ENCODE results near the gene PDGFD. TPM values are rescaled to one million over a fixed set of nuclear protein-coding genes. Genes with fewer than 3 reads are reported as not detected.

Gene PDGFD
- total RNA-seq: under 0.01 and 0.71 TPM in 2 replicates

DNA sequence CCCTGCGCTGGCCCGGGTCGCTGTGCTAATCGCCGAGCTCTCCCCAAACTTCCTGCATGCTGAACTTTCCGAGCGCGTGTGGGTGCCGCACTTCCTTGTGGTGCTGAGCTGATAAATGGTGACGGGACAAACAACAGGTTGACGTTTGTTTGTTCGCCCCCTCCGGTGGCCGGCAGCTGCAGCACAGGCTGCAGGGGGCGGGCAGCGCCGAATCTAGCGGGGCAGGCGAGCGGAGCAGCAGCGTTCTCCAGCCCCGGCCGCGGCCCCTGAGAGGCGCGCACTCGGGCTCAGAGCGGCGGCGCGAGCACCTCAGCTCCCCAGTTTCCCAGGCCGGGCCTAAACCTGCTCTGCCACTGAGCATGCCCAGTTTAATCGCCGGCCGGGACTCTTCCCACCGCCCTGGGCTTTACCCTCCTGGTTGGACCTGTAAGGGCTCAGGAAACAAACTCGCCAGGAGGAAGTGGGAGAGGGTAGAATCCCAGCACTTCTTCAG lies at the start of gene PDGFD:
TSS of gene PDGFD (minus strand) at position 120 of the 493 bp plus-strand sequence.

DNA sequence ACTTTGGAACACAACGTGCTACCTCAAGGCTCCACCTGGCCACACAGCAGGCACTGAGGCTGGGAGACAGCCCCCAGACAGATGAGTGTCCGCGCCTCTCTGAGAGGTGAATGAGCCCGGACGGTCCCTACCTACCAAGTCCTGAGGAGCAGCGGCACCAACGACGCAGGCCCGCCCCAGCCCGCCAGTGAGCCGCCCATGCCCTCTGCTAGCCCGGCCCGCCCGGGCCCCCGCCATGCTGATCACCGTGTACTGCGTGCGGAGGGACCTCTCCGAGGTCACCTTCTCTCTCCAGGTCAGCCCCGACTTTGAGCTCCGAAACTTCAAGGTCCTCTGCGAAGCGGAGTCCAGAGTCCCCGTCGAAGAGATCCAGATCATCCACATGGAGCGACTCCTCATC lies 127.4 kb downstream of the PDGFD start, which contains the start of gene DDI1:
TSS of gene DDI1 (plus strand) at position 53 of the 400 bp plus-strand sequence. CDS start at position 236, 183 bp downstream.

Other genes with a start within 250 kb of the PDGFD start
- not detected in 2 replicates for gene DDI1, start 127.5 kb downstream of the PDGFD start, total RNA-seq